IMR-90 (cell line): ENCODE measurements around the gene KCTD2. TPM values are rescaled to one million over a fixed set of nuclear protein-coding genes. Genes with fewer than 3 reads are reported as not detected.

ENCODE experiments used
- ATAC-seq: fragments of 200-7000 bp; cut with Tn5 transposase; 2 replicates; pipeline ENCODE4 v1.9.1; 2020; ENCODE audit warnings: low read depth, mild to moderate bottlenecking, moderate library complexity
- BruUV-seq: library from RNA; stranded (reverse); fragments of 400-500 nt; replicated peaks from 2 replicates; lab custom pipeline; 2021; lab: Mats Ljungman, UMichigan
- CTCF ChIA-PET: fragments of 300-600 bp; formaldehyde crosslinking; extraction: SDS; loops from one replicate; lab custom pipeline; 2021; ENCODE audit warnings: antibody characterized with exemption; lab: Yijun Ruan, JAX
- POLR2A ChIA-PET: fragments of 300-600 bp; sonication (Branson Sonifier 250); formaldehyde crosslinking; loops from one replicate; lab custom pipeline; 2022; ENCODE audit warnings: antibody characterized with exemption; ENCODE audit not compliant: unreplicated experiment; lab: Charles Lee
- DNase-seq: peaks from one replicate; pipeline ENCODE4 v3.0.0; 2013
- H2AFZ ChIP-seq: replicated peaks from 2 replicates; pipeline ENCODE3; 2013; ENCODE audit warnings: low read length, mild to moderate bottlenecking; ENCODE audit not compliant: poor library complexity
- H2AK5ac ChIP-seq: 2 replicates; pipeline ENCODE4 v1.6.1; 2013; ENCODE audit warnings: low read depth, low read length, inconsistent platforms
- H2AK9ac ChIP-seq: replicated peaks from 2 replicates; pipeline ENCODE3; 2013; ENCODE audit warnings: mild to moderate bottlenecking, low read depth, low read length, moderate library complexity; ENCODE audit not compliant: poor library complexity
- H2BK120ac ChIP-seq: 2 replicates; pipeline ENCODE4 v1.6.1; 2013; ENCODE audit warnings: low read depth, low read length, inconsistent platforms
- H2BK15ac ChIP-seq: 3 replicates; pipeline ENCODE4 v1.6.1; 2013; ENCODE audit warnings: low read depth, low read length, inconsistent platforms
- H2BK20ac ChIP-seq: 2 replicates; pipeline ENCODE4 v1.6.1; 2013; ENCODE audit warnings: low read depth, mild to moderate bottlenecking, inconsistent platforms, low read length, moderate library complexity
- H2BK5ac ChIP-seq: 2 replicates; pipeline ENCODE4 v1.6.1; 2013; ENCODE audit warnings: mild to moderate bottlenecking, low read depth, low read length, inconsistent platforms; ENCODE audit not compliant: poor library complexity, severe bottlenecking
- H3K14ac ChIP-seq: replicated peaks from 2 replicates; pipeline ENCODE4 v1.6.1; 2013; ENCODE audit warnings: low read depth, low read length, inconsistent platforms
- H3K18ac ChIP-seq: 2 replicates; pipeline ENCODE4 v1.6.1; 2013; ENCODE audit warnings: low read depth, low read length, control low read depth
- H3K23ac ChIP-seq: 2 replicates; pipeline ENCODE4 v1.6.1; 2013; ENCODE audit warnings: low read depth, low read length, inconsistent platforms
- H3K27ac ChIP-seq: 2 replicates; pipeline ENCODE4 v1.5.1; 2013; ENCODE audit warnings: mild to moderate bottlenecking, control low read depth, low read length; ENCODE audit not compliant: insufficient read depth
- H3K27me3 ChIP-seq: 2 replicates; pipeline ENCODE4 v1.6.1; 2013; ENCODE audit warnings: low read length; ENCODE audit not compliant: control insufficient read depth, insufficient read depth
- H3K36me3 ChIP-seq: 2 replicates; pipeline ENCODE4 v1.6.1; 2013; ENCODE audit warnings: low read length, mixed read lengths; ENCODE audit not compliant: control insufficient read depth, insufficient read depth
- H3K4ac ChIP-seq: 2 replicates; pipeline ENCODE4 v1.6.1; 2013; ENCODE audit warnings: low read depth, low read length, inconsistent platforms
- H3K4me1 ChIP-seq: 2 replicates; pipeline ENCODE4 v1.6.1; 2013; ENCODE audit warnings: low read length, mixed read lengths; ENCODE audit not compliant: control insufficient read depth, insufficient read depth
- H3K4me2 ChIP-seq: 2 replicates; pipeline ENCODE4 v1.6.1; 2013; ENCODE audit warnings: low read depth, mild to moderate bottlenecking, control low read depth, low read length, moderate library complexity
- H3K4me3 ChIP-seq: 2 replicates; pipeline ENCODE4 v1.5.1; 2013; ENCODE audit warnings: low read depth, mild to moderate bottlenecking, control low read depth, low read length, moderate library complexity; ENCODE audit not compliant: insufficient read depth
- H3K56ac ChIP-seq: 2 replicates; pipeline ENCODE4 v1.6.1; 2013; ENCODE audit warnings: low read length, inconsistent platforms; ENCODE audit not compliant: insufficient read depth; ENCODE audit errors: extremely low read depth
- H3K79me1 ChIP-seq, 2 experiments: 2 replicates each; pipeline ENCODE4 v1.6.1; 2013; ENCODE audit warnings: low read length in 2 of 2, inconsistent platforms in 1 of 2, low read depth in 1 of 2
- H3K9ac ChIP-seq: 2 replicates; pipeline ENCODE4 v1.6.1; 2013; ENCODE audit warnings: low read depth, low read length, control low read depth
- H3K9me1 ChIP-seq: 2 replicates; pipeline ENCODE4 v1.6.1; 2013; ENCODE audit warnings: low read length, inconsistent platforms; ENCODE audit not compliant: insufficient read depth
- H3K9me3 ChIP-seq: 2 replicates; pipeline ENCODE4 v1.6.1; 2013; ENCODE audit warnings: low read length; ENCODE audit not compliant: control insufficient read depth, insufficient read depth
- H4K20me1 ChIP-seq: 2 replicates; pipeline ENCODE4 v1.6.1; 2013; ENCODE audit warnings: low read length, inconsistent platforms; ENCODE audit not compliant: insufficient read depth
- H4K5ac ChIP-seq: 2 replicates; pipeline ENCODE4 v1.6.1; 2013; ENCODE audit warnings: mild to moderate bottlenecking, low read depth, low read length, control low read depth
- H4K8ac ChIP-seq, 2 experiments: 2 replicates each; pipeline ENCODE4 v1.6.1; 2013; ENCODE audit warnings: low read depth in 2 of 2, low read length in 2 of 2, control low read depth in 1 of 2, inconsistent platforms in 1 of 2
- H4K91ac ChIP-seq: 2 replicates; pipeline ENCODE4 v1.6.1; 2013; ENCODE audit warnings: low read depth, low read length, inconsistent platforms; ENCODE audit not compliant: insufficient read depth
- CHD1 ChIP-seq: IDR thresholded peaks from 2 replicates; pipeline ENCODE4 v1.6.1; 2012; ENCODE audit warnings: low read depth, low read length, improper control_type of control experiment
- FOS ChIP-seq: fragments of 150-350 bp; IDR thresholded peaks from 2 replicates; pipeline ENCODE4 v1.6.1; 2016; ENCODE audit warnings: low read depth, low read length
- MAFK ChIP-seq: IDR thresholded peaks from 2 replicates; pipeline ENCODE4 v1.6.1; 2012; ENCODE audit warnings: low read depth, low read length, improper control_type of control experiment
- MAZ ChIP-seq: IDR thresholded peaks from 2 replicates; pipeline ENCODE4 v1.6.1; 2012; ENCODE audit warnings: low read depth, mild to moderate bottlenecking, low read length, improper control_type of control experiment, moderate library complexity, borderline replicate concordance
- RAD21 ChIP-seq: IDR thresholded peaks from 2 replicates; pipeline ENCODE4 v1.6.1; 2012; ENCODE audit warnings: low read length, improper control_type of control experiment
- RCOR1 ChIP-seq: IDR thresholded peaks from 2 replicates; pipeline ENCODE4 v1.6.1; 2012; ENCODE audit warnings: mild to moderate bottlenecking, low read length, improper control_type of control experiment; ENCODE audit not compliant: insufficient replicate concordance
- SMC3 ChIP-seq: fragments of 150-350 bp; IDR thresholded peaks from 2 replicates; pipeline ENCODE4 v1.6.1; 2016; ENCODE audit warnings: low read depth, mild to moderate bottlenecking, antibody characterized with exemption, low read length, moderate library complexity
- WGBS, 2 experiments: methylation state at CpG; one replicate each; pipeline versions ENCODE4 v1.1.5 to v1.1.7; 2013; ENCODE audit warnings: missing lambda C conversion rate in 2 of 2; ENCODE audit not compliant: insufficient read length in 1 of 2; ENCODE audit errors: extremely low coverage in 2 of 2; 5-methylcytosine and 5-hydroxymethylcytosine counted together
- dilution Hi-C: fragments of 300-500 bp; cut with HindIII; formaldehyde crosslinking; loops from one replicate; pipeline ENCODE4 v1.14.3; 2018; ENCODE audit warnings: low sequenced_read_pairs; ENCODE audit not compliant: unreplicated experiment
- in situ Hi-C: fragments of 300-500 bp; cut with MboI; formaldehyde crosslinking; loops from 3 replicates; pipeline ENCODE4 v1.14.3; 2019; ENCODE audit warnings: low sequenced_read_pairs, inconsistent platforms, mixed read lengths
- intact Hi-C: fragments of 100-400 bp; cut with micrococcal nuclease; formaldehyde crosslinking; loops from 2 replicates; pipeline ENCODE4 v1.10.0; 2022
- polyA plus RNA-seq, 3 experiments: library from polyadenylated mRNA; depleted of rRNA; stranded (reverse); fragments of >200 nt; gene quantifications; 2 replicates each; pipeline ENCODE4 v1.2.3, GENCODE V29; 2012; ENCODE audit warnings: low replicate concordance in 1 of 3
- total RNA-seq: library from RNA; depleted of rRNA; stranded (reverse); fragments of >200 nt; gene quantifications from 2 replicates; pipeline ENCODE4 v1.2.3, GENCODE V29; 2012
- TF ChIP-seq, protein P1 (sequence below): fragments of 150-350 bp; IDR thresholded peaks from 2 replicates; pipeline ENCODE4 v1.6.1; 2016; ENCODE audit warnings: low read depth, mild to moderate bottlenecking, low read length, moderate library complexity, borderline replicate concordance
- TF ChIP-seq, protein P2 (sequence below): conservative IDR thresholded peaks from 2 replicates; pipeline ENCODE4 v1.5.1; 2012; ENCODE audit warnings: mild to moderate bottlenecking, low read depth, low read length, improper control_type of control experiment
- TF ChIP-seq, protein P3 (sequence below): fragments of 150-350 bp; IDR thresholded peaks from 2 replicates; pipeline ENCODE4 v1.6.1; 2017; ENCODE audit warnings: mild to moderate bottlenecking, antibody characterized with exemption, low read length, low read depth

KCTD2 gene
- total and polyA plus RNA-seq, 2 of the 4 experiments (the other 2 are of a cell fraction): 9.1 to 18.4 TPM

DNA sequence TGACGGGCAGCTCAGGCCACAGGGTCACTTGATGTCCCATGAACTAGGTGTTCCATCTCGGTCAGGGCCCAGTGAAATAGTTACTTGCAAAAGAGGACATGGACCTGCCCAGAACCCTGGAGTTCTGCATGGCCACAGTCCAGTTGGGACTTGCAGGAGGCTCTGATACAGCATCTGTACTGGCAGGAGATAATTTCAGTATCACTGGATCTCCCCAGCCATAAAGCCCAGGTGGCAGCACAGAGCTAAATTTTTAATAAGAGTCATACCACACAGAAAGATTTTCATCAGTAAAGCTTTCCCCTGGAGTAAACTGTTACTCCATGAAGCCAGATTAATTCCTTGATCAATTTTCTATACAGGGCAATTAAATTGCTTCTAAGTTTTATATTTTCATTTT is 22.8 kb downstream of the KCTD2 start:
- Histone ChIP-seq H3K4me3 (no peak overlapping the region), H2AK9ac (peak overlapping the region; percentile 72), H3K27me3 (no peaks in the 10 kb centered on the region), H3K18ac (no peak overlapping the region), H2BK20ac (no peak overlapping the region), H3K79me1 (no peaks in the 10 kb centered on the region), H3K9ac (no peak overlapping the region), H4K5ac (no peak overlapping the region), H4K20me1 (no peaks in the 10 kb centered on the region), H3K9me3 (no peaks in the 10 kb centered on the region), H3K14ac (no peak overlapping the region), H3K4me2 (no peak overlapping the region), H3K36me3 (peaks cover 6% of the 10 kb centered on the region; the same call in 1 of the 2 replicates), H3K27ac (no peak overlapping the region), H3K4ac (no peak overlapping the region), H3K4me1 (no peaks in the 10 kb centered on the region), H3K23ac (no peak overlapping the region), H3K9me1 (0 out of 2 replicates have a peak, but pooled peaks cover 3% of the 10 kb centered on the region), H2AFZ (peak overlapping the region; percentile 75), H2BK5ac (no peak overlapping the region), H4K91ac (no peak overlapping the region), H2AK5ac (no peak overlapping the region), H3K56ac (no peak overlapping the region), H2BK120ac (no peak overlapping the region), H4K8ac (no peak overlapping the region), H2BK15ac (no peak overlapping the region)
- no TSS peak for BruUV-seq
- intact Hi-C loops (loop anchor here (5.0 to 10.0 kb wide), 2 partner anchors 38 to 135 kb away; partner anchors contain the start of genes ARMC7 and NUP85), dilution Hi-C loops (no loop called here), in situ Hi-C loops (loop anchor here (10.0 to 25.0 kb wide), 2 partner anchors 135 to 343 kb away; partner anchors contain the start of genes GRB2 and NUP85)
- peak; percentile 54 for TF ChIP-seq RAD21
- no peak for TF ChIP-seq FOS
- TF ChIP-seq RCOR1: no peak
- TF ChIP-seq MAZ: no peak
- TF ChIP-seq, protein P1, sequence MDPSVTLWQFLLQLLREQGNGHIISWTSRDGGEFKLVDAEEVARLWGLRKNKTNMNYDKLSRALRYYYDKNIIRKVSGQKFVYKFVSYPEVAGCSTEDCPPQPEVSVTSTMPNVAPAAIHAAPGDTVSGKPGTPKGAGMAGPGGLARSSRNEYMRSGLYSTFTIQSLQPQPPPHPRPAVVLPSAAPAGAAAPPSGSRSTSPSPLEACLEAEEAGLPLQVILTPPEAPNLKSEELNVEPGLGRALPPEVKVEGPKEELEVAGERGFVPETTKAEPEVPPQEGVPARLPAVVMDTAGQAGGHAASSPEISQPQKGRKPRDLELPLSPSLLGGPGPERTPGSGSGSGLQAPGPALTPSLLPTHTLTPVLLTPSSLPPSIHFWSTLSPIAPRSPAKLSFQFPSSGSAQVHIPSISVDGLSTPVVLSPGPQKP: no peak
- no peak for TF ChIP-seq CHD1
- TF ChIP-seq, protein P2, sequence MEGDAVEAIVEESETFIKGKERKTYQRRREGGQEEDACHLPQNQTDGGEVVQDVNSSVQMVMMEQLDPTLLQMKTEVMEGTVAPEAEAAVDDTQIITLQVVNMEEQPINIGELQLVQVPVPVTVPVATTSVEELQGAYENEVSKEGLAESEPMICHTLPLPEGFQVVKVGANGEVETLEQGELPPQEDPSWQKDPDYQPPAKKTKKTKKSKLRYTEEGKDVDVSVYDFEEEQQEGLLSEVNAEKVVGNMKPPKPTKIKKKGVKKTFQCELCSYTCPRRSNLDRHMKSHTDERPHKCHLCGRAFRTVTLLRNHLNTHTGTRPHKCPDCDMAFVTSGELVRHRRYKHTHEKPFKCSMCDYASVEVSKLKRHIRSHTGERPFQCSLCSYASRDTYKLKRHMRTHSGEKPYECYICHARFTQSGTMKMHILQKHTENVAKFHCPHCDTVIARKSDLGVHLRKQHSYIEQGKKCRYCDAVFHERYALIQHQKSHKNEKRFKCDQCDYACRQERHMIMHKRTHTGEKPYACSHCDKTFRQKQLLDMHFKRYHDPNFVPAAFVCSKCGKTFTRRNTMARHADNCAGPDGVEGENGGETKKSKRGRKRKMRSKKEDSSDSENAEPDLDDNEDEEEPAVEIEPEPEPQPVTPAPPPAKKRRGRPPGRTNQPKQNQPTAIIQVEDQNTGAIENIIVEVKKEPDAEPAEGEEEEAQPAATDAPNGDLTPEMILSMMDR: peak; percentile 53
- TF ChIP-seq, protein P3, sequence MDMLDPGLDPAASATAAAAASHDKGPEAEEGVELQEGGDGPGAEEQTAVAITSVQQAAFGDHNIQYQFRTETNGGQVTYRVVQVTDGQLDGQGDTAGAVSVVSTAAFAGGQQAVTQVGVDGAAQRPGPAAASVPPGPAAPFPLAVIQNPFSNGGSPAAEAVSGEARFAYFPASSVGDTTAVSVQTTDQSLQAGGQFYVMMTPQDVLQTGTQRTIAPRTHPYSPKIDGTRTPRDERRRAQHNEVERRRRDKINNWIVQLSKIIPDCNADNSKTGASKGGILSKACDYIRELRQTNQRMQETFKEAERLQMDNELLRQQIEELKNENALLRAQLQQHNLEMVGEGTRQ: no peak
- TF ChIP-seq SMC3: peak; percentile 44
- no peak for TF ChIP-seq MAFK
- DNase-seq (no peak), ATAC-seq (peak; percentile 85)
- 64% methylated on average over 2 of the region's 2 CpGs; no CpG with 5 or more reads in 1 of the 2 experiments for WGBS, 2 experiments
- ChIA-PET POLR2A (no interaction called here), CTCF (interaction anchor here (0.7 to 1.9 kb wide), 5 partner anchors 10 to 132 kb away, joined by 3 to 9 read pairs (median 7); no protein-coding TSS in a partner anchor)
